ENCODE data around the gene GRM7.

GRM7 gene

GRCh38 chr3:6878731-6879130 is 17.8 kb downstream of the GRM7 start:
- TF ChIP-seq CTCF (IDR thresholded peaks at IDR 0.05; ENCODE audit: extremely low read depth, insufficient read depth, missing control alignments): no peak
- in situ Hi-C loops (cut with MboI; ENCODE audit: low pct_unique_long_range_greater_than_20kb, low sequenced_read_pairs, unreplicated experiment): no loop called here
- no peak for DNase-seq (ENCODE audit: low spot score)

- no peak for DNase-seq (ENCODE audit: low spot score)
- TF ChIP-seq CTCF (IDR thresholded peaks at IDR 0.05; ENCODE audit: extremely low read depth, insufficient read depth, missing control alignments): no peak
- in situ Hi-C loops (cut with MboI; ENCODE audit: low pct_unique_long_range_greater_than_20kb, low sequenced_read_pairs, unreplicated experiment): no loop called here
Measured at GRCh38 chr3:6912240-6912639, 51.3 kb downstream of the GRM7 start.

- DNase-seq (ENCODE audit: low spot score): no peak
- no peak for TF ChIP-seq CTCF (IDR thresholded peaks at IDR 0.05; ENCODE audit: extremely low read depth, insufficient read depth, missing control alignments)
- in situ Hi-C loops (cut with MboI; ENCODE audit: low pct_unique_long_range_greater_than_20kb, low sequenced_read_pairs, unreplicated experiment): no loop called here
Measured at GRCh38 chr3:6915898-6916297, 55.0 kb downstream of the GRM7 start.

- no peak for DNase-seq (ENCODE audit: low spot score)
- no peak for TF ChIP-seq CTCF (IDR thresholded peaks at IDR 0.05; ENCODE audit: extremely low read depth, insufficient read depth, missing control alignments)
- in situ Hi-C loops (cut with MboI; ENCODE audit: low pct_unique_long_range_greater_than_20kb, low sequenced_read_pairs, unreplicated experiment): no loop called here
Measured at GRCh38 chr3:6921066-6921465, 60.2 kb downstream of the GRM7 start.

GRCh38 chr3:6921876-6922275 is 61.0 kb downstream of the GRM7 start:
- in situ Hi-C loops (cut with MboI; ENCODE audit: low pct_unique_long_range_greater_than_20kb, low sequenced_read_pairs, unreplicated experiment): no loop called here
- no peak for TF ChIP-seq CTCF (IDR thresholded peaks at IDR 0.05; ENCODE audit: extremely low read depth, insufficient read depth, missing control alignments)
- DNase-seq (ENCODE audit: low spot score): no peak

GRCh38 chr3:6928064-6928463 is 67.1 kb downstream of the GRM7 start:
- no peak for DNase-seq (ENCODE audit: low spot score)
- in situ Hi-C loops (cut with MboI; ENCODE audit: low pct_unique_long_range_greater_than_20kb, low sequenced_read_pairs, unreplicated experiment): no loop called here
- TF ChIP-seq CTCF (IDR thresholded peaks at IDR 0.05; ENCODE audit: extremely low read depth, insufficient read depth, missing control alignments): no peak

- no peak for DNase-seq (ENCODE audit: low spot score)
- no peak for TF ChIP-seq CTCF (IDR thresholded peaks at IDR 0.05; ENCODE audit: extremely low read depth, insufficient read depth, missing control alignments)
- in situ Hi-C loops (cut with MboI; ENCODE audit: low pct_unique_long_range_greater_than_20kb, low sequenced_read_pairs, unreplicated experiment): no loop called here
Measured at GRCh38 chr3:6929918-6930317, 69.0 kb downstream of the GRM7 start.
